ENCODE data around the gene RBKS.

The RBKS gene

DNA sequence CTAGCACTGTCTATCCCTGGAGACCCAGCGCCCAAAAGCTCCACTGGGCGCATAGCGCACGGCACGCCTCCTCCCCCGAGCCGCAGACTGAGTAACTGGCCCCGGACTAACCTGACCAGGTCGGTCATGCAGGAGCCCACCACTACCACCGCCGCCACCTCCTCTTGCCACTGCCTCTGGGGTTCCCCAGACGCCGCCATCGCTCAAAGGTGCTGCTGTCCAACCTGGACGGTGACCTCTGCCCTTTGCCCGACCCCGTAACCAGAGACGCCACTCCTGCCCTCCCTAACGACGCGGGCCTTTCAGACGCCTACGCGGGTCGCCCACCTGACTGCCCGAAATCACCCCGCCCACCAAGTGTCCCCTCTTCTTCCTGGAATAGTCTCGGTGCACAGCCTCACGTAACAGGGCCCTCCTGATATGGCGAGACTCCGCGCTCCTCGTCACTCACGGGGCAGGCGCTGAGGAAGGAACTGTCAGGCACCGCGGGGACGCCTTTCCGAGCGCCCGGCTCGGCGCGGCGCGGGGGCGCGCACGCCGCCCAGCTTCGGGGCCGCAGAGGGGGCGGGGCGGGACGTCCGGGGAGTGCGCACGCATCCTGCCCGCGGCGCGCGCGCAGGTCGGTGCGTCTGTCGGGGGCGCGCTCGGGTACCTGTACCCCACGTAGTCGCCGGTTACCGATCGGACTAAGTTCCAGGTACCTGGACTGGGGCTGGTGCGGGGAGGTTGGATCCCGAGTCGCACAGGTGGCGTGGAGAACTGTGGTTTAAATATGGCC, at the start of gene RBKS, which contains the start of gene BABAM2:
TSS of gene RBKS (minus strand) at position 242 of the 778 bp plus-strand sequence. CDS start at position 200, 42 bp downstream.
TSS of gene BABAM2 (plus strand) at position 584 of the 778 bp plus-strand sequence. CDS start 3,828 bp downstream, outside the sequence.
- Histone ChIP-seq H3K79me2 (ENCODE audit: low read length) (peaks cover 13% of the 10 kb centered on the region), H3K27ac (ENCODE audit: low read length) (peak within 1 kb of the TSS; percentile 71), H4K20me1 (ENCODE audit: insufficient read depth, low read length) (no peaks in the 10 kb centered on the region), H3K9me3 (ENCODE audit: insufficient read depth, low read length) (no peaks in the 10 kb centered on the region), H3K4me1 (ENCODE audit: low read length) (peaks cover 16% of the 10 kb centered on the region), H3K36me3 (replicated peaks; ENCODE audit: low read depth, low read length) (peaks cover 7% of the 10 kb centered on the region), H3K9ac (ENCODE audit: low read length) (peak within 1 kb of the TSS; percentile 85), H2AFZ (ENCODE audit: low read depth, low read length) (peak within 1 kb of the TSS; percentile 95), H3K4me3 (ENCODE audit: low read length) (peak within 1 kb of the TSS; percentile 96), H3K27me3 (ENCODE audit: low read depth, low read length) (no peaks in the 10 kb centered on the region), H3K4me2 (ENCODE audit: low read length) (peak within 1 kb of the TSS; percentile 97)
- TF ChIP-seq, protein P1, sequence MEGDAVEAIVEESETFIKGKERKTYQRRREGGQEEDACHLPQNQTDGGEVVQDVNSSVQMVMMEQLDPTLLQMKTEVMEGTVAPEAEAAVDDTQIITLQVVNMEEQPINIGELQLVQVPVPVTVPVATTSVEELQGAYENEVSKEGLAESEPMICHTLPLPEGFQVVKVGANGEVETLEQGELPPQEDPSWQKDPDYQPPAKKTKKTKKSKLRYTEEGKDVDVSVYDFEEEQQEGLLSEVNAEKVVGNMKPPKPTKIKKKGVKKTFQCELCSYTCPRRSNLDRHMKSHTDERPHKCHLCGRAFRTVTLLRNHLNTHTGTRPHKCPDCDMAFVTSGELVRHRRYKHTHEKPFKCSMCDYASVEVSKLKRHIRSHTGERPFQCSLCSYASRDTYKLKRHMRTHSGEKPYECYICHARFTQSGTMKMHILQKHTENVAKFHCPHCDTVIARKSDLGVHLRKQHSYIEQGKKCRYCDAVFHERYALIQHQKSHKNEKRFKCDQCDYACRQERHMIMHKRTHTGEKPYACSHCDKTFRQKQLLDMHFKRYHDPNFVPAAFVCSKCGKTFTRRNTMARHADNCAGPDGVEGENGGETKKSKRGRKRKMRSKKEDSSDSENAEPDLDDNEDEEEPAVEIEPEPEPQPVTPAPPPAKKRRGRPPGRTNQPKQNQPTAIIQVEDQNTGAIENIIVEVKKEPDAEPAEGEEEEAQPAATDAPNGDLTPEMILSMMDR (IDR thresholded peaks at IDR 0.05; ENCODE audit: low read depth, low read length): no peak
- TF ChIP-seq EZH2phosphoT487 (IDR thresholded peaks at IDR 0.05; ENCODE audit: low read depth): no peak

DNA sequence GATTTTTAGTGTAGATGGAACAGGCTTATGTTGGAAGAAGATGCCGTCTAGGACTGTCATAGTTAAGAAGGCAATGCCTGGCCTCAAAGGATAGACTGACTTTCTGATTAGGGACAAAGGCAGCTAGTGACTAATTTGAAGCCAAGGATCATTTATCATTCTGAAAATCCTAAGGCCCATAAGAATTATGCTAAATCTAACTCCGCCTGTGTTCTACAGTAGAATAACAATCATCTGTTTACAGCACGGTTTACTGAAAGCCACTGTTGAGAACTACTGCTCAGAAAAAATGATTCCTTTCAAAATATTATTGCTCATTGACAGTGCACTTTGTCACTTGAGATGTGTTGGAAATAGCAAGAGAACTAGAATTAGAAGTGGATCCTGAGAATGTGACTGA, 44.8 kb upstream of the RBKS start:
- no peak overlapping the region for H3K4me2 ChIP-seq (ENCODE audit: low read length)
- H2AFZ ChIP-seq (ENCODE audit: low read depth, low read length): no peak overlapping the region
- H3K27ac ChIP-seq (ENCODE audit: low read length): no peak overlapping the region
- H3K79me2 ChIP-seq (ENCODE audit: low read length): no peaks in the 10 kb centered on the region
- no peaks in the 10 kb centered on the region for H3K4me1 ChIP-seq (ENCODE audit: low read length)
- no peak for TF ChIP-seq EZH2phosphoT487 (IDR thresholded peaks at IDR 0.05; ENCODE audit: low read depth)
- TF ChIP-seq, protein P1 (IDR thresholded peaks at IDR 0.05; ENCODE audit: low read depth, low read length): no peak
- no peak overlapping the region for H3K4me3 ChIP-seq (ENCODE audit: low read length)
- no peaks in the 10 kb centered on the region for H3K9me3 ChIP-seq (ENCODE audit: insufficient read depth, low read length)
- H3K27me3 ChIP-seq (ENCODE audit: low read depth, low read length): no peaks in the 10 kb centered on the region
- no peaks in the 10 kb centered on the region for H4K20me1 ChIP-seq (ENCODE audit: insufficient read depth, low read length)
- H3K36me3 ChIP-seq (replicated peaks; ENCODE audit: low read depth, low read length): no peaks in the 10 kb centered on the region
- no peak overlapping the region for H3K9ac ChIP-seq (ENCODE audit: low read length)

GRCh38 chr2:27932396-27932795, 42.2 kb upstream of the RBKS start:
- H3K4me3 ChIP-seq (ENCODE audit: low read length): no peak overlapping the region
- no peak overlapping the region for H3K9ac ChIP-seq (ENCODE audit: low read length)
- H3K9me3 ChIP-seq (ENCODE audit: insufficient read depth, low read length): no peaks in the 10 kb centered on the region
- H3K4me1 ChIP-seq (ENCODE audit: low read length): no peaks in the 10 kb centered on the region
- H3K79me2 ChIP-seq (ENCODE audit: low read length): no peaks in the 10 kb centered on the region
- TF ChIP-seq, protein P1 (IDR thresholded peaks at IDR 0.05; ENCODE audit: low read depth, low read length): no peak
- TF ChIP-seq EZH2phosphoT487 (IDR thresholded peaks at IDR 0.05; ENCODE audit: low read depth): no peak
- no peaks in the 10 kb centered on the region for H3K36me3 ChIP-seq (replicated peaks; ENCODE audit: low read depth, low read length)
- no peak overlapping the region for H3K27ac ChIP-seq (ENCODE audit: low read length)
- no peak overlapping the region for H2AFZ ChIP-seq (ENCODE audit: low read depth, low read length)
- H3K4me2 ChIP-seq (ENCODE audit: low read length): no peak overlapping the region
- H3K27me3 ChIP-seq (ENCODE audit: low read depth, low read length): no peaks in the 10 kb centered on the region
- no peaks in the 10 kb centered on the region for H4K20me1 ChIP-seq (ENCODE audit: insufficient read depth, low read length)

GRCh38 chr2:27931361-27931950, 41.3 kb upstream of the RBKS start:
- no peak overlapping the region for H2AFZ ChIP-seq (ENCODE audit: low read depth, low read length)
- H3K4me3 ChIP-seq (ENCODE audit: low read length): no peak overlapping the region
- no peaks in the 10 kb centered on the region for H3K27me3 ChIP-seq (ENCODE audit: low read depth, low read length)
- H3K36me3 ChIP-seq (replicated peaks; ENCODE audit: low read depth, low read length): no peaks in the 10 kb centered on the region
- no peak overlapping the region for H3K4me2 ChIP-seq (ENCODE audit: low read length)
- TF ChIP-seq, protein P1 (IDR thresholded peaks at IDR 0.05; ENCODE audit: low read depth, low read length): no peak
- TF ChIP-seq EZH2phosphoT487 (IDR thresholded peaks at IDR 0.05; ENCODE audit: low read depth): no peak
- no peaks in the 10 kb centered on the region for H3K79me2 ChIP-seq (ENCODE audit: low read length)
- H3K27ac ChIP-seq (ENCODE audit: low read length): no peak overlapping the region
- no peaks in the 10 kb centered on the region for H3K4me1 ChIP-seq (ENCODE audit: low read length)
- no peaks in the 10 kb centered on the region for H3K9me3 ChIP-seq (ENCODE audit: insufficient read depth, low read length)
- no peaks in the 10 kb centered on the region for H4K20me1 ChIP-seq (ENCODE audit: insufficient read depth, low read length)
- no peak overlapping the region for H3K9ac ChIP-seq (ENCODE audit: low read length)
